ENCODE results near the gene AFF2. TPM values are rescaled to one million over a fixed set of nuclear protein-coding genes. Genes with fewer than 3 reads are reported as not detected.

Gene AFF2
- total RNA-seq, 1 donor from 2014 or later = 36.0 TPM

DNA sequence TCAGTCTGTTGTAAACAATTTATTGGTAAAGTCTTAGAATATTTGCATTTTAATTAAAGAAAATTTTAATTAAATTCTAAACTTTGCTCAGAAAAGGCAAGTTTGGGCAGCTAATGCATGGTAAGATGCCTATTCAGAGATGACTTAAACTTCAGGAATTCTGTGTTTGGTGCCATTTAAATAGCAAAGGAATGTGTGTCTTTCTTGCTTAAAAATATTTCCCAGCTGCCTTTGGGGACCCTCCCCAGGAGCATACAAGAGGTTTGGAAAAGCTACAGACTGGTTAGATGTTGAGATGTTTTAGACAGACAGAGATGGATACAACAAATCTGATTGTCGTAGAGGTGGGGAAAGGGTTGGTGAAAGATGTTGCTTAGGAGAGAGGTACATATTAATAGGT is 36.5 kb downstream of the AFF2 start:
- no peak for DNase-seq (ENCODE audit: low spot score)

DNA sequence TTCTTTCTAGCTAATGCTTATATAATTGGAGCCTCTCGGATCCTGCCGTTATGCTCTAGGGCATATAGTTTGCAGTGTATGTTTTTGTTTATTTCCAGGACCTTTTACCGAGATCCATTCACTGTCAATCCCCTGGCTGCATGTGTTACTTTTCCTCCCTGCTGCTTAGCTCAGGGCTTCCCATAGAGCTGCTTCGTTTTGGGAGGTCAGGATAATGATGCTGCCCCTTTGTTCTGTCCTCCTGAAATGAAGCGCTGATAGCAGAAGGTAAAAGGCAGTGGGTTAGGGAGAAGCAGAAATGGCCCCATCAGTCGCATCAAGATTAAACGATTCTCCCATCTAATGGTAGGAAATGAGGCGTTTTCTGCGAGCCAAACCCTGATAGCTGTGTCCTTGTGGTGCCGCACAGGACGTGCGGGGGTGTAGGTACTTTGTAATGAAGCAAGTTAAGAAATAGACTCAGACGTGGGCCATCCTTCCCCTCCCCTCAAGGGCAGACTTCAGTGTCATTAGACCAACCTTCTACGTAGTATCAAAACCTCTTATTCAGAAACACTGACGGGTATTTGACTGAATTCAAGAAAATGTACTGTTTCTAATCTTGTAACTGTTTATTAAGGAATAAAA is 37.3 kb downstream of the AFF2 start:
- DNase-seq (ENCODE audit: low spot score) = no peak

DNA sequence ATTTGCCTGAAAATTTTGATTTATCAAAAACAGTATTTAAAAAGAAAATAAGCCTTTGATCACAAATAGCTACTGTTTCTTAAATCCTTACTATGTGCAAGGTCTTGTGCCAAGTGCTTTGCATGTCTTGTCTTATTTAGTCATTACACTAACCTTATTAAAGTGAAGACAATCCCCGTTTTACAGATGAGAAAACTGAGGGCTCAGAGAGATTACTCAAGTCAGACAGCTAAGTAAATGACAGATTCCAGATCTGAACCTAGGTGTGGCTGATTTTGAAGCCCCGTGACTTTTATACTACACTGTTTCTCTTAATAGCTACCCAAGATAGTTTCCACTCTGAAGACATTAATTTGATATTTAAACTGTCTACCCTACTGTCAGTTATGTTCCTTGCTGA is 38.2 kb downstream of the AFF2 start:
- DNase-seq (ENCODE audit: low spot score) = no peak

DNA sequence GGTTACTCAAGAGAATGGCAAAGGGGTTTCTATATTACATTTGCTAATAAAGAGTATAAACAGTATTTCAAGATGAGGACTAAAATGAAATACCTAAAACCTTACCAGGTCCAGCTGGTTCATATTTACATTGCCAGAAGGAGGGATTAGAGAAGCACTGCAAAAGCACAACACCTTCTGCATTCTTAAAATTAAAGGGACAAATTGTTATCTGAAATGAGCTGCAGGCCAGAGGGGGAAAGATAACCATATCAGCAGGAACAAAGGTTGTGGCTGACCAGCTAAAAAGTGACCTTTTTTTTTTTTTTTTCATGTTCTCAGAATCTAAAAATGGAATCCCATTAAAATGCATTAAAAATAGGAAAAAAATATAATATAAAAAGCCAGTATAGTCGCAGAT is 39.7 kb downstream of the AFF2 start:
- DNase-seq (ENCODE audit: low spot score) = no peak

GRCh38 chrX:148540671-148541583 is 40.5 kb downstream of the AFF2 start:
- DNase-seq (ENCODE audit: low spot score) = no peak

DNA sequence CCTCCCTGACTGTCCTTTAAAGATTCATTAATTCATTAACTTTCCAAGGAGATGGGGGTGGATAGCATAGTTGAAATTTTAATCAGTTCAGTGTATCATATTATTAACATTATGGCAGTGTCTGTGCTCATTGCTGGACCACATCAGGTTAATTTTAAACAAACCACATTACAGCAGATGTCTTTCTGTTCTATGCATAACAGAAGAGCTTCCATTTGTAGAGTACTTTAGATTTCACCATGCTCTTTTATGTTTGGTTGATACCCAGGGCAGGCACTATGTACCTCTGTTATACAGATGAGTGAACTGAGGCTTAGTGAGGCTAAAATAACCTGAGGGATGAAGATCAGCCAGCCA is 41.1 kb downstream of the AFF2 start:
- DNase-seq (ENCODE audit: low spot score) = no peak

DNA sequence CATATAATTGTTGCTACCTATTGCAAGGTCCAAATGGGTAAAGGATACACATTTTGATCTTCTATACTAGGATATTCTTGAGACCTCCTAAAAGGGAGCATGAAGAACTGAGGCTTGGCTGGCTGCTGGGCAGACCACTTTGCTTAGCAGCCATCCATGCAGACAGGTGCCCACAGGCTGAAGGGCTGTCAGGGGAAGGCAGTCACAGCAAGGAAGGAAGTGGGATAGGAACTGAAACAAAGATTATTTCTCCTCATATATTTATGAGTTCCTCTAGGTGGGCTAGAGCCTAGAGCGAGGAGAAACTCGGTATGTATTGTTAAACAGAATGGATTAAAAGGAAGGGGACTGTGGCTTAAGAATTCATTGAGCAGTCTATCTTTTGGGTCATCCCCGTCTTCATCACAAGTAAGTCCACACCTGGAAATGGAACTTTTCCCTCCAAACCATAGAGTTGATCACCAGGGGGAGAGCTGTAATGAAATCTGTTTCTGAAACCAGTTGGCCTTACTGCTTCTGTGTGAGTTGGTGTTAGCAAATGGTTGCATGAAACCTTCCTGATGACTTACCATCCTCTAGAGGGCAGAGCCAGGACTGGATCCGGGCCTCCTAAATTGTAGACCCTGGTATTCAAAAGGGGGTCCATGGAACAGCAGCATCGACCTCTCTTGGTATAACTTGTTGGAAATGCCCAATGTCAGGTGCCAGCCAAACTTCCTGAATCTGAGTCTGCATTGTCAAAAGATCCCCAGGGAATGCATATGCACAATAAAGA is 42.3 kb downstream of the AFF2 start:
- DNase-seq (ENCODE audit: low spot score) = no peak

GRCh38 chrX:148552775-148553174 is 52.4 kb downstream of the AFF2 start:
- no peak for DNase-seq (ENCODE audit: low spot score)

GRCh38 chrX:148555101-148555500 is 54.7 kb downstream of the AFF2 start:
- no peak for DNase-seq (ENCODE audit: low spot score)

- no peak for DNase-seq (ENCODE audit: low spot score)
Measured at GRCh38 chrX:148555571-148556243, 55.3 kb downstream of the AFF2 start.

DNA sequence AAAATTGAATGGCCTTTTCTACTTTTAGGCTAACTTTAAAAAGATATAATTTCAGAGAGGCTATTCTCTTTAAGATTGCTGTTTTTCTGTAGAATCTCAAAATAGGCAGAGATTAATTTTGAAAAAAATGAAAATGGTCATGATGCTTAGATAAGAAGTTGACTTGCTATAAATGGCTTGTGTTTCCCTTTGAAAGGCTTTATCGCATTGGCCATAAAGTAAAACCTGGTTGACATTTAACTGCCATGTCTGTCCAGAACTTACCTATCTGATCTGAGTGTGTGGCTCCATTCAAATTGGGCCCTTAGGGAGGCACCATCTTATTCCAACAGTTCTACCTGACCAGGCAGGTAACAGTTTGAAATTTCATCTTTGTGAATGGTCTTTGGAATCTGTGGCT is 56.1 kb downstream of the AFF2 start:
- no peak for DNase-seq (ENCODE audit: low spot score)

DNA sequence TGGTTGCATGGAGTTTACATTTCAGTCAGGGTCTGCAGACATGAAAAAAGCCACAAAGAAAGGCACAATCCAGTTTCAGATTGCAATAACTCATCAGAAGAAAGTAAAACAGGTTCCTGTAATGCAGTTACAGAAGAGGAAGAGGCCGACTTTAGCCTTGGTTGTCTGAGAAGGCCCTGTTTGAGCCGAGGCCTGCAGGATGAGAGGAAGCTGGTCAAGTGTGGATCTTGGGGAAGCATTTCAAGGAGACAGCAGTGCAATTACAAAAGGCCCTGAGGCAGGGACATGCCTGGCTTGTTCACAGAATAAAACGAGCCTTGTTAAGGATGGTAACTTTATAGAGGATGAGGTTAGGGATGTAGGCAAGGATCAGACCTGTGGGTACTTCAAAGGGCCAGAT is 62.4 kb downstream of the AFF2 start:
- no peak for DNase-seq (ENCODE audit: low spot score)

DNA sequence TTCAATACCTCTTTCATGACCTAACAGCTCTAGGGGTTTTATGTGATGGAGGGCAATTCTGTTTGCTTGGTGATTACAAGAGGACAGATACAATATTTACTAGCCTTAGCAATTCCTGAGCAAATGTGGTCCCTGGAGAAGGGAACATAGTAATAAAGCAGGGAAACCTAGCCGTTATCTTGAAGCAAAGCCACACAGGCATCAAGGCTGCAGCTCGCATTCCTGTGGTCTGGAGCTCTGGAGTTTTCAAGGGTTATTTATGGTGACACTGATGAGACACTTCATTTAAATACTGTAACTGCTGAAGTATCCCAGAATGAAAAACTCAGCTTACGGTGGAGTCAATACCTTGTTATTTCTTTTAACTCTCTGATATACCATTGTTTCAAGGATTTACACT is 66.8 kb downstream of the AFF2 start:
- DNase-seq (ENCODE audit: low spot score) = no peak

DNA sequence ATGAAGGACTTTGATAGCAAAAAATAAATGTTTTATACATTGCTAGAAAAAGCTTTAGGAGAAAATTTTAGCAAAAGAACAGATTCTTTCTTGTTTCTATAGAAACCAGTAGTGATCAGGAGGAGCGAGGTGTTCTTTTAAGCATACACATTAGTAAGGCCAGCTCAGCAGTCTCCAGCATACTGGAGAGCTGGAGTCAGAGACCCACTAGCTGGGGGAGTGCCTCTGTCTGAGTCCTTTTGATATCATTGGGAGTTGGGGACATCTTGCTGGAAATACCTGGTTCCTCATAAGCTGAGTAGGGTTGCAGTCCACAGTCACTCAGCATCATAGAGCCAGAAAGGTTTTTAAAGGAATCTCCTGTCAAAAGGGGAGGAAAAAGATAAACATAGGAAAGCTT is 67.4 kb downstream of the AFF2 start:
- DNase-seq (ENCODE audit: low spot score) = no peak

DNA sequence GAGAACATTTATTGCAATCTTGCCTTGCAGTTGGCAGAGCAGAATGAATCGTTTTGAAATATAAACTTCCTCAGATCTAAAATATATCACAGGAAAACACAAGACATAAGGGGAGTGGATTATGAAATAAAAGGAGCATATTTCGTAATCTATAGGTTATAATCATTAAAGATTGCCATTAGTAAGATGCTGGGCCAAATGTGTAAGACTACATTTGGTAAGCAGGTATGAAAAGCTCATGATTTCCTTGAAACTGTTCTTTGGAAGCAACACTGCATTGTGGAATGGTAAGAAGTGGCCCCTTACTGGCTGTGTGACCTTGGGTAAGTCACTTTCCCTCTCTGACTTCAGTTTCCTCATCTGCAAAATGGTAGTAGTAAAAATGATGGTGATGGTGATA is 68.3 kb downstream of the AFF2 start:
- no peak for DNase-seq (ENCODE audit: low spot score)

GRCh38 chrX:148572337-148572736 is 71.9 kb downstream of the AFF2 start:
- no peak for DNase-seq (ENCODE audit: low spot score)

DNA sequence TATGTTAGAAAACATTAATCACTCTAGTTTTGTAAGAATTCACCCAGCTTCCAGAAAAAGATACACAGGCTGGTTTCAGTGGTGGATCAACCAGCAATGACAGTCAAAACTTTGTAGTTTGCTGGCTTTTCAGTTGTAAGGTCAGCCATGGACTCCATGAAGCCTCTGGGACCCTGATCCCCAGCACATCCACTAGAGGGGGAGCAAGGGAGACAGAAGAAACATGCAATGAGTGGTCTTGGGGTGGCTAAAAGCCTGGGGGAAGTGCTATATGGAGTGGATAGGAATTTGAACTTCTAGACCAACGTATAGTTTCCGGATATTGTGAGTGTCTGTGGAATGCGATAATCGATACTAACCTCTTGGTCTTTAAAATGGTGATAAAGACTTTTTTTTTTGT is 72.7 kb downstream of the AFF2 start:
- DNase-seq (ENCODE audit: low spot score) = no peak

GRCh38 chrX:148574237-148574973 is 74.0 kb downstream of the AFF2 start:
- DNase-seq (ENCODE audit: low spot score) = no peak

- DNase-seq (ENCODE audit: low spot score) = no peak
Measured at GRCh38 chrX:148576396-148576795, 76.0 kb downstream of the AFF2 start.

GRCh38 chrX:148577741-148578140 is 77.3 kb downstream of the AFF2 start:
- DNase-seq (ENCODE audit: low spot score) = no peak

DNA sequence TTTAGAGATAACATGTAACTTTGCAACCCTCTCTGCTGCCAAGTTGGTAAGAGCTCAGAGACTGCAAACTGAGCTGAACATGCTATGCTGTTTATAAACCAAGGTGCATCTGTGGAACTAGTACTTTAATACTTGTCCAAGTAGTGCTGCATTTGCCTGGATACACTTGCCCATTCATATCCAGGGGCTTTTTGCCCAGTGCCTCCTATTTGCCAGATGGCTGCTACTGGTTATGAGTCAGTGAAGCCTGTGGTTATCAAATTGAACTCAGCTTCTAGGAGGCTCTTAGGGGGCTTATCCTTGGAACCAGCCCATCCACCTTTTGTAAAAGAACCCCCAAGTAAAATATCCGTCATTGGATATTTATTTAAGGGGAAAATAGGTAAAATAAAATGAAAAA is 79.6 kb downstream of the AFF2 start:
- no peak for DNase-seq (ENCODE audit: low spot score)
